PC-9 (cell line): ENCODE data around the gene LPCAT2.

Experiments
- EZH2 ChIP-seq: fragments of 200-600 bp; sonication (generic); IDR thresholded peaks from 2 replicates; pipeline ENCODE4 v1.8.0; 2017; ENCODE audit warnings: antibody characterized with exemption, low read depth
- TF ChIP-seq, protein P1 (sequence below): fragments of 200-600 bp; sonication (generic); conservative IDR thresholded peaks from 2 replicates; pipeline ENCODE4 v1.6.1; 2017; ENCODE audit warnings: mixed run types, antibody characterized with exemption, mild to moderate bottlenecking, moderate library complexity

DNA sequence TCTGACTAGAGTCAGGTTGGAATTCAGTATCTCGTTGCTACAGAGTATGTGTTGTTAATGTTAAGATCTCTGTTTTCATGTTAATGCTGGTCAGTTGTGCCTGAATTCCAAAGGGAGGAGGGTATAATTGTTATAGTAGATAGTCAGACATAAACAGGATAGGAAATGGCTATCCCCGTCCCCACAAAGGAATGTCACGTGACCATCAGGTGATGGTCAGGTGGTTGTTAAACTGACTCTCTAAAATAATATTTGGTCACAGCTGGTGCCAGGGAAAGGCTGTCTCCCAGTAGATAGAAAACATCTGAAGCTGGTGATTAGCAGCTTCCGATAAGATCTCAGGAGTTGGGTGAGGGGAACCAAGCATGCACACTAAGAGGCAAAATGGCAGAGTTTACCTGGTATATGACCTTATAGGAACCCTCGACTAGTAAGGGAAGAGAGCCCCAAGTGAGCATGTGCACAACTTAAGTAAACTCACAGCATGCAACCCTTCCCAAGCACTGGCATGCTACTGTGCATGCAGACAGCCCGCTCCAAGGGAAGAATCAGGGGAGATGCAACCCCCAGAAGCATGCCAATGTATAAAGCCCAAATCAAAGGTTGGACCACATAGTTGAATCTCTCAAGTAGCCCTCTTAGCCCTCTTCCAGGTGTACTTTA is 119.6 kb downstream of the LPCAT2 start:
- TF ChIP-seq, protein P1, sequence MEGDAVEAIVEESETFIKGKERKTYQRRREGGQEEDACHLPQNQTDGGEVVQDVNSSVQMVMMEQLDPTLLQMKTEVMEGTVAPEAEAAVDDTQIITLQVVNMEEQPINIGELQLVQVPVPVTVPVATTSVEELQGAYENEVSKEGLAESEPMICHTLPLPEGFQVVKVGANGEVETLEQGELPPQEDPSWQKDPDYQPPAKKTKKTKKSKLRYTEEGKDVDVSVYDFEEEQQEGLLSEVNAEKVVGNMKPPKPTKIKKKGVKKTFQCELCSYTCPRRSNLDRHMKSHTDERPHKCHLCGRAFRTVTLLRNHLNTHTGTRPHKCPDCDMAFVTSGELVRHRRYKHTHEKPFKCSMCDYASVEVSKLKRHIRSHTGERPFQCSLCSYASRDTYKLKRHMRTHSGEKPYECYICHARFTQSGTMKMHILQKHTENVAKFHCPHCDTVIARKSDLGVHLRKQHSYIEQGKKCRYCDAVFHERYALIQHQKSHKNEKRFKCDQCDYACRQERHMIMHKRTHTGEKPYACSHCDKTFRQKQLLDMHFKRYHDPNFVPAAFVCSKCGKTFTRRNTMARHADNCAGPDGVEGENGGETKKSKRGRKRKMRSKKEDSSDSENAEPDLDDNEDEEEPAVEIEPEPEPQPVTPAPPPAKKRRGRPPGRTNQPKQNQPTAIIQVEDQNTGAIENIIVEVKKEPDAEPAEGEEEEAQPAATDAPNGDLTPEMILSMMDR, result no peak
- TF ChIP-seq EZH2, result no peak
